Activated effector memory CD4-positive, alpha-beta T cell treated with Interleukin-2 at 50 U/mL for 16 hours (primary cell): ENCODE data around the gene UQCR11.
"Not testable (repeated sequence)": the region's sequence is repeated elsewhere in the genome, so short reads cannot be mapped to it uniquely, and the experiment has no call there.

Experiments used
- DNase-seq: peaks from one replicate; pipeline ENCODE4 v3.0.0-alpha.2; 2020

The UQCR11 gene

DNA sequence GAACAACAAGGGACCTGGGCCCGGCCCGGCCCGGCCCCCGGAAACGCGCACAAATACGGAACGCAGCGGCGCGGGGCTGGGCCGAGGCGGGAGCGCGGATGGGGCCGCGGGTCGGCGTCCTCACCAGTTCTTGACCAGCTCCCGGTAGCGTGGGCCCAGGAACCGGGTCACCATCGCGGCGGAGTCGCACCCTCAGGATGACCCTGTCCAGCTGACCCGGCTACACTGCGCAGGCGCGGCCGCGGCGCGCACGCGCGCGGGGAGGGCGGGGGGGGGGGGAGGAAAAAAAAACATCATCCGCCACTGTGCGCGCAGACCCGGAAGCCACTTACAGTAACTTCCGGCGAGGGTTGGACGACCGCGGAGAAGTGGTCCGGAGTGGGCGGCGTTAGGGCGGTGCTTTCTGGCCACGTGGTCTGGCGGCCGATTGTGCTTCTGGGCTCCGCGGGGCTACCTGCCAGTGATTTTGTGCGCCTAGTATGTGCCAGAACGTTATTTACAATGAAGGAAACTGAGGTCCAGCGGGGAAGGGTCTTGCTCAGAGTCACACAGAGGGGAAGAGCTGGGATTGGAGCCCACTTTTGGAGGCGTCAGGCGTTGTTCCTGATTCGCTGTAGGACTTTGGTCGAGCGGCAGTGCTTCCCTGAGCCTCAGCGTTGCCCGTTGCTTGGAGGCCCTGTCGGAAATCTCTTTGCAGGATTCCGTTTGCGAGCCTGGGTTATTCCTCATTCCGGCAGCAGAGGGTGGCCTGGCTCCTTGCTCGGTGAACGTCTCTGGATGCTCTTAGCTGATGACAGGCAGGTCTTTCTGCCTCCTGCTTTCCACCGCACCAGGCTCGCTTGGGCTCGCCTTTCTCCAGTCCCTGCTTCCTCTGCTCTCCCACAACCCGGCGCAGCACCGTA lies at the start of gene UQCR11:
UQCR11 (minus strand) TSS at position 227 of the 902 bp plus-strand sequence; CDS start at position 174, 53 bp downstream.
- peak; percentile 85 for DNase-seq

DNA sequence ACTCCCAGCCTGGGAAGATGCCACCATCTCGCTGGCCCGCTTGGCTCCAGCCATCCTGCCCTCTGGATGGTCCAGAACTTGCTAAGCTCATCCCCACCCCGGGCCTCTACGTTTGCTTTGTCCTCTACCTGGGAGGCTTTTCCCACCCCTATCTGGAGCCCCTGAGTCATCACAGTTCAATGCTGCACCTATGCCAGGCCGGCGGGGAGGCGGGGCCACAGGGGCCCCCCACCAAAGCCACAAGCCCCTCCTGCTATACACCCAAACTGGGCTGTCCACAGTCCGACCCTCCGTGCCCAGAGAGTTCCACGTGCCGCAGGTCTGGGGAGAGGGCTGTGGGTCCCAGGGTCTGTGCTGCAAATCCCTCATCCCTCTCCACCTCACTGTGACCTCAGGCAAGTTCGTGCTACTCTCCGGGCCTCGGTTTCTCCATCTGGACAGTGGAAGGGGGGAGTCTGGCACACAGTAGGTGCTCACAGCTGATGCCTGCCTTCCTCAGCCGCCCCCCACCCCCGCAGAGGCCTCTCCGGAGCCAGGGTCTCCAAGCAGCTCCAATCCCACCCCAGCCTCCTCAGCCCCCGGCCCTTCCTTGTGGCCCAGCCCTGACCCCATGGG lies 49.0 kb upstream of the UQCR11 start:
- no peak for DNase-seq

DNA sequence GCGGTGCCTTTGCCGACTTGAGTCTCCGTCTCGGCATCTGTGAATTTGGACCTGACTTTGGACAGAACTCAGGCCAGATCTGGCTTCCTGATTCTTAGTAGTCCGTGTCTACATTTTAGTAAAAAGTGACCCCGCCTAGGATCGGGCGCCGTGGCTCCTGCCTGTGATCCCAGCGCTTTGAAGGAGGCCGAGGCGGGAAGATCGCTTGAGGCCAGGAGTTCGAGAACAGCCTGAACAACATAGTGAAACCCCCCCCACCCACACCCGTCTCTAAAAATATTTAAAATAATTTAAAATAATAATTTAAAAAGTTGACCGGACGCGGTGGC lies 48.0 kb upstream of the UQCR11 start:
- no peak for DNase-seq

DNA sequence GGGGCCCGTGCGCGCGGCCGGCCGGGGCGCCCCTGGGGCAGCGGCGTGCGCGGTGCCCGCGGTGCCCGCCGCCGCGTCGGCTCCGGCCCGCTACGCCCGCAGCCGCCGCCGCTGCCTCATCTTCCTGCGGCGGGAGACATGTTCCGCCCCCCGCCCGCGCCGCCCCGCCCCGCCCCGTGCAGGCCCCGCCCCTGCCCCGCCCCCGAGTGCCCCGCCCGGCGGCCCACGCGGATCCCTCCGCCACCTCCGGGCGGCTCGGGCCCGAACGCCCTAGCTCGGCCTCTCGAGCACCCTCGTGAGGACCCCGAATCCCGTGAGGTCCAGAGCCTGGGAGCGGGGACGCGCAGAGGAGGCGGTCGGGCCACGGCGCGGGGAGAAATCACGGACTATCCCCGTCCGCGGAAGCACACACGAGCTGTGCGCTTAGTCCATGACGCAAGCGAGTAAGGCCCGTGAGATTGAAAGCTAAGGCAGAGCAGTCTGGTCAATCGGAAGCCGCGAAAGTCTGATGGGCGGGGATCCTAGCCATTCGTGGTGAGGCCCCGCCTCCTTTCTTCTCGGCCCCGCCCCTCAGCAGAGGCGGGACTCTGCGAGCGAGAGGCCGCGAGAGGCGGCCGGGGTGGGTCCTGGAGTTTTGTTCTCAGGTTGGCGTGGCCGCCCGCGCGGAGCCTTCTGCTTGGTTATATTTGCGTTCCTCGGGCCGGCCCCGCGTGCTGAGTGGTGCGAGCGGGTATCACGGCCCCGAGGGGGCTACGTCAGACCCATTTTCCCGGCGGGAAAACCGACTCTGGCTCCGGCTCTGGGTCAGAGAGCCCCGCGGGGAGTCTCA lies 47.4 kb upstream of the UQCR11 start, which contains the start of gene TCF3:
TCF3 (minus strand) TSS at position 145 of the 829 bp plus-strand sequence. CDS start 2,367 bp downstream, outside the sequence.
- DNase-seq: peak; percentile 98

DNA sequence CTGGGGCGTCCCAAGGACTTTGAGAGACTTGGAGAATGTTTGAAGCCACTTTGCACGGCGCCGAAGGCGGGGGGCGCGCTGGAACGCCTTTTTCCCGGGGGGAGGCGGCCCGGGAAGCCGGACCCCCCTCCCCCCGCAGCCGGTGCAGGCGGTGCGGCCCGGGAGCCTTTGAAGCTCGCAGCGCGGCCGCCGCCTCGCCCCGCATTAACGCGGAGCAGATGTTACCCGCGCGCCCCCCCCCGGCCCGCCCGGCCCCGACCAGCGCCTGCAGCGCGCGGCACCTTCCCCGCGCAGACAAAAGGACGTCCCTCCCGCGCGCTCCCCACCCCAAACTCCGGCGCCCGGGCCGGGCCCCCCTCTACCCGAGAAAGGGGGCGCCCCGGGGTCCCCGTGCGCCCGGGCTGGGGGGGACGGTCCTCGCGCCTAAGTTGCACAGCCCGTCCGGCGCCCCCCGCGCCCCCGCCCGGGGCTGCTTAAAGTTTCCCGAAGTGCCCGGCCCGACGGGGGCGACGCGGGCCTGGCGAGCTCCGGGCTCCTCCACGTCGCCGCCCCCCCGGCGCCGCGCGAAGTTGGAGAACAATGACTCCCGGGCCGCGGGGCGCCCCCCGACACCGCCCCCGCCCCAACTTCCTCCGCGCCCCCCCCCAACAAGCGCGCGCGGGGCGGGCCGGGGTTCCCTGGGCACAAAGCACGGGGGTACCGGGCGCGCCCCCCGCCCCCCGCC lies 46.5 kb upstream of the UQCR11 start:
- DNase-seq: peak; percentile 37

DNA sequence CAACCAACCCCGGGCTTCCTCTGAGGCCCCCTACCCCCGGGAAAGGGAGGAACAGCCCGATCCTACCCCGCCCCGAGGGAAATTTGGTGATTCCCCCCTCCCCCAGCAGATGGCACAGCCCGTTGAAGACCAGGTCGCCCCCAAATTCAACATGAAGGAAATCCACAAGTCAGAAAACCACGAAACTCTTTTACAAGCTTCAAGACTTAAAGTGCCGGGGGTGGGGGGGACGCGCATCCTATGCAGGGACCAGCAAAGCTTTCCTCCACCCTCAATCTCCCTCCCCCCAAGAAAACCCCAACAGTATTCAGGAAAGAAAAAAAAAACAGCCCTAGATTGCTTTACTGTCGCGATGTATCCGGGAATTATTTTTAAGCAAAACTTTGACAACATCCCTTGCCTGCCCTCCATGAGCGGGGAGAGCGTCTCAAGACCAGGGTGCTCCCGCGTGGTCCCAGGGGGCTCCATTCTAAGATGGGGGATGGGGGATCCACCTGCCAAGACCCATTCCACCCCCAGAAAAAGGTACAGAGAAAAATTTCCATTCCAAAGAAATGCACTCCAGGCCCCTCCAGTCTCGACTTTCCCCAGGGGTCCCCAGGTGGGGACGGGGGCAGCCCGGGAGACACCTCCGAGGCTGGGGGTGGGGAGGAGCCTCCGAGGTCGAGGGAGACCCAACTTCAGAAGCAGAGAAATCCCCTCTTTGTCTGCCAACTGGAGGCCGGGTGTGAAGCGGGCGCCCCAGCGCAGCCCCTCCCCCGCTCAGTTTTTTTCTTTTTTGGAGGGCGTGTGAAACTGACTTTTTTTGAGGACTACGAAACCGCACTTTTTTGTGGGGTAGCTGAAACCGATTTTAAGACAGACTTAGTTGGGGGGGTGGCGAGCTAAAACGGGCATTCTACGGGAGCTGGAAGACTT lies 45.6 kb upstream of the UQCR11 start:
- DNase-seq: peak; percentile 42

DNA sequence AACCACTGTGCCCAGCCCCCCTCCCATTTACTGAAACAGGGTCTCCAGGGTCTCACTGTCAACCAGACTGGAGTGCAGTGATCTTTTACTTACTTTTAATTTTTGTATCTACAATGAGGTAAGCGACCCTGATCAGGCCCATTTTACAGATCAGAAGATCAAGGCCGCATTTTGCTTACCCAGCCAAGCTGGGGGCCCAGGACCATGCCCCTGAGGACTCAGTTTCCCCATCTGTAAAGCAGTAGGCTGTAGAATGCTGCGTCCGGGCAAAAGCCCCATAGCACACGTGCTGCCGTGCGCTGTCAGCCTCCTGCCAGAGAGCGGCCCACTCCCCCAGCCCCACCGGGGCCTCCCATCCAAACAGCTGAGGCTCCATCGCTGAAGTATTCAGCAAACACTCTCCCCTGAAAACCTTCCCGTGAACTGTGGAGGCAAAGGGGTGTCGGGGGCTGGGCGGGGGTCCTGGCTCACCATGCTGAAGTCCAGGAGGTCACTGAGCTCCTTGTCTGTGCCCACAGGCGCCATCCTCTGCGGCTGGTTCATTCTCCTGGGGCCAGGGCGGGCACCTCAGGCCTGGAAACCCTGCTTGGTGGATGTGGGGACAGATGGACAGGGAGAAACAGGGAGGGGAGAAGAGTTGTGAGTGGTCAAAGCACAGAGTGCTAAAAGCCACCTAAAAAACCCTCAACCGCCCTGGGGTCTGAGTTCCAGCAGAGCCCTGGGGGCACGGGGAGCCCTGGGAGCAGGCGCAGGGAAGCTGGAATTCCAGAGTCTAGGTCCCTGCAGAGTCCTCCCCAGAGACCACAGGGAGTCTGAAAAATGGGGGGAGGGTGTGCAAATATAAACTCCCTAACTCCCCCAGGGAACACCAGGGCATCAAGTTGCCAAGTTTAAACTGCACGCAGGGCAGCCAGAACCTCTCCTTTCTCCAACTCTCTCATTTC lies 44.7 kb upstream of the UQCR11 start:
- no peak for DNase-seq

DNA sequence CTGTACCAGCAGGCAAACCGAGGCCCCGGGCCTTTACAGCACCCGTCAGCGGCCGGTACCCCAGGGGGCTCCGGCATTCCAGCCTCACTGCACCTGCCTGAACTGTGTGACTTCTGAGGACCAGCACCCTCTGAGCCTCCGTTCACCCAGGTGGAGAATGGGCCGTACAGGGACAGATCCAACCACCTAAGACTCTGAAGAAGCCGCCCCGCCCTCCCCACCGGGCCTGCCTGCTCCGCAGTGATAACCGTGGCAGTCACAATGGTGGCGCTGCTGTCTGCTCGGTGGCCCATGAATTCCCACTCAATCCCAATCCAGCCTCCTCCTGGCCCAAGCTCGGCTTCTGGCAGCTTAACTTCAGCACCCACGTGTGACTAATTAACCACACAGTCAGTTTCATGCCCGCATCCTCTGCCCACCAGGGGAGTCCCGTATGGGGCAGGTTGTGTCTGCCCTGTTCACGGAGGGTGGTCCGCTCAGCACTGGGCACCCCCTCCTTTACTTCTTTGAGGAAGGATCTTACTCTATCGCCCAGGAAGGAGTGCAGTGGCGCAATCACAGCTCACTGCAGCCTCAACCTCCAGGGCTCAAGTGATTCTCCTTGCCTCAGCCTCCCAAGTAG lies 43.8 kb upstream of the UQCR11 start:
- DNase-seq: no peak

DNA sequence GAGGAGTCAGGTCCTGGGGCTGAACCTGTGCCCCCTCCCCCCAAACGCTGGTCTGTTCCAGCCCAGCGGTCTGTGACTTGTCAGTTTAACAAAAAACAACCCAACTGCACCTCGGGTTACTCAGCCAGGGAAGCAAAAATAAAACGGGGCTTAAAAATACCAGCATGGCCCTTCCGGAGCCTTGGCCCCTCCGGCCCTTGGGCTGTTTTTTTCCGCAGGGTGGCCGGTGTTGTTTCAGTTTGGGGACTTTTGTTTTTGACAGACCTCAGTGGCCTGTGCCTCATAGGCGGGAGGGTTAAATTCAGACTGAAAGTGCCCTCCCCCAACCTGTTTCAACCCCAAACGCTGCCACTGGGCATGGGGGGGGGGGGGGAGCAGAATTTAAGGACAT lies 43.2 kb upstream of the UQCR11 start:
- DNase-seq: no peak

DNA sequence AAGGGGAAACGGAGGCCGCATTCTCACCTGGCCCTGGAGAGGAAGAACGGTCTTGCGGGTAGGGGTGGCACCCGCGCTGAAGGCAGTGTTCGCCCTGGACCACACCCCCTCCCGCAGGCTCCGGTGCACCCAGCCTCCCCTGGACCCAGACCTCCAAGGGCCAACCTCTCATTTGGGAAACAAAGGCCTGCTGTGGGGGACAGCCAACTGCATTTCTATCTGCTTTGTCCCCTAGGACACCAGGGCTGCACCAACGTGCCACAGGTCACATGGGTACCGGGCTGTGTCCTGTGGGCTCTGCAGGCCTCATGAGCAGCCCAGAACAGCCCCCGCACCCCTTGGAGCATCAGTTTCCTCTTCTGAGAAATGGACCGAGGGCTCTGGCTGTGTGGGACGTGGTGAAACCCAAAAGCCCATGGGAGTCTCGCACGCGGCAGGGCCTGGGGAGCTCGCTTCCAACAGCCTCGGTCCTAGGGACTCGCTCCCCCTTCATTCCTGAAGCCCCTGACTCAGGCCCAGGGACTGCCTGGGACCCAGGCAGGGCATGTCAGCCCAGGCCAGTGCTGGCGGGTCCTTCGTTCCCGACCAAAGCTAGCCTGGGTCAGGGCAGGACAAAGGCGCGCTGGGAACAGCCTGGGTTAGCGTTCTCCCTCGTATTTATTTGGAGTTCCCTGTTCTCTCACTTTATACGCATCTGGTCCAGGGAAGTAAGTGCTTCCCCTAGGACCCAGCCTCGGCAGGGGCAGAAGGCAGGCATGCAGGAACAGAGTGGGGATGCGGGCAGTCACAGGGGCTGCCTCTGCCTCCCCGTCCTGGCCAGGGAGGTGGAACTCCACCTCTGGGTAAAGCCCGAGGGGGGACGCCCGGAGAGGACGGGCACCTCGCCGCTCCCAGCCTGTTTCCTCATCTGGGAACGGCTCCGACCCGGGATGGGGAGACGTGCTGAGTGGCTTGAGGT lies 42.5 kb upstream of the UQCR11 start:
- no peak for DNase-seq

DNA sequence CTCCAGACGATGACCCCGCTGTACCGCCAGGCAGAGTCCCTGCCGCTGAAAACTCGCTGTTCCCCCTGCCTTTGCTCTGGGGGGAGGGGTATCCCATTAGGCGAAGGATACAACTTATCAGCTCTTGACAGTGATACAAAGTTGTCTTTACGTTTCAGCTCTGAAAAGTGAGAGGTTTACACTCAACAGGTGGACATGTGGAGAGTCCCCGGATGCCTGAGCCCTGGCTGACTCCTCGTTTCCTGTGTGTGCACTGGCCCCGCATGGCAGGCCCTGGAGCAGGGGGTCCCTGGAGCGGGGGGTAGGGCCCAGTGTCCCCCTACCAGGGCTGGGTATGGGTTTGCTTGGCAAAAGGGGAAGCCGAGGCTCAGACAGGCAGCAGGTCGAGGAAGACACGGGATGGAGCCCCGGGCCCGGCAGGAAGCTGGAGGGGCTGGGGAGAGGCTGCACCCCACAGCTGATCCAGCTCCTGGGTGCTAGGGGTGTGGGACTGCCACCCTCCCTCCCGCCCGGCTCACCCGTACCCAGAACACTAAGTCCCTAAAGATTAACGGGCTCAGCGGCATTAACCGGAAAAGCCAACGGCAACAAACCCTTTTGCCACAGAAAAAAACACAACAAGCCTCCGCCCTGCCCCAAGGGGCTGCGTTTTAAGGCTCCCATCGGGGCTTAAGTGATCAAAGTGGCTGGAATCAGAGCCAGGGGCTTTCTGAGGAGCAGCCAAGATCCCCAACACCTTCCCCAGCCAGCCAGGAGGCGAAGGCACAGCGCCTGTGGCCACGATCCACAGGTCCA lies 41.6 kb upstream of the UQCR11 start:
- DNase-seq: no peak

DNA sequence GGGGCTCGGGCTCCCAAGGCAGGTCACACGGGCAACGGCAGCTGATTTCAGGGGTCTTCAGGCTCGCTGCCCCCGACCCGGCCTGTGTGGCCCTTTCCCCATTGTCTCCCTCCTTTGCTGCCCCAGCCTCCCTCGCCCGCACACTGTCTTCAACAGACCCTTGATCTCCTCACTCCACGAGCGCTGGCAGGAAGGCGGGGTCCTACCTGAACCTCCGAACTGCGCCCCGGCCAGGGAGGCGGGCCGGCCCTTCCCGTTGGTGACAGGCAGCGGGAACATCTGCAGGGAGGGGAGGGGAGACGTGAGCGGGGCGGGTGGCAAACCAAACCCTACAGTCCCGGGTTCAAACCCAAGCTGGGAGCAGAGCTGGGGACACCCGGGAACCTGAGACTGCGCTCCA lies 40.9 kb upstream of the UQCR11 start:
- DNase-seq: no peak

DNA sequence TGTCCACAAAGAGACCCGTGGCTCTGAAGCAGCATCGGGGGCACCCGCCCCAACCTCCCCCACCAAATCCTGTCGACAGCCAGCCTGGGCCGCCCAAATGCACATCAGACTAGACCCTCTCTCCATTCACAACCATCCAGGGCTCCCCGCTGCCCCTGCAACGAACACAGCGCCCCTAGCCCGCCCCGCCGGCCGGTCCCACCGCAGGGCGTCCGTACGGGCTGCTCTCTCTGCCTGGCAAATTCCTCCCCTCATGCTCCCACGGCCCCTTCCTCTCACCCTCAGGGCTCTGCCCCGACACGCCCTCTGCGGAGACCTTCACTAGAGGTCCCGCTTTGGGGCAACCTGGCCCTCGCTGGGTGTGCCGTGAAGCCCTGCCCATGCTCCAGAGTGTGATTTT lies 40.0 kb upstream of the UQCR11 start:
- DNase-seq: no peak

DNA sequence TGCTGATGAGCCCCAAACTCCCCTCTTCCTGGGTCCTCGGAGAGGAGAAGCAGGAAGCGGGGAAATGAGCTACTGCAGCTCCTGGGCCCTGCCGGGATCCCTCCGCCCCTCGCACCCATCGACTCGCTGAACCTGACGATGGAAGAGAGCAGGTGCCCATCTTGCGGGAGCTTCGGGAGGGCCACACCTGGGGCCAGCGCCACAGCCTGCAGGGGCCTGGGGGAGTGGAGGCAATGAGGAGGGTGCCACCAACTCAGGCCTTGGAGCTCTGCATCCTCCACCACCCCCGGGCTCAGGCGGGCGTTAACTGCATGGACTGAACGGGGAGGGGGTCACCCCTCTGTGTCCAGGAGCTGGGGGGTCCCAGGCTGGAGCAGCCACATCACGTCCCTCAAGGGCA lies 38.8 kb upstream of the UQCR11 start:
- DNase-seq: no peak

DNA sequence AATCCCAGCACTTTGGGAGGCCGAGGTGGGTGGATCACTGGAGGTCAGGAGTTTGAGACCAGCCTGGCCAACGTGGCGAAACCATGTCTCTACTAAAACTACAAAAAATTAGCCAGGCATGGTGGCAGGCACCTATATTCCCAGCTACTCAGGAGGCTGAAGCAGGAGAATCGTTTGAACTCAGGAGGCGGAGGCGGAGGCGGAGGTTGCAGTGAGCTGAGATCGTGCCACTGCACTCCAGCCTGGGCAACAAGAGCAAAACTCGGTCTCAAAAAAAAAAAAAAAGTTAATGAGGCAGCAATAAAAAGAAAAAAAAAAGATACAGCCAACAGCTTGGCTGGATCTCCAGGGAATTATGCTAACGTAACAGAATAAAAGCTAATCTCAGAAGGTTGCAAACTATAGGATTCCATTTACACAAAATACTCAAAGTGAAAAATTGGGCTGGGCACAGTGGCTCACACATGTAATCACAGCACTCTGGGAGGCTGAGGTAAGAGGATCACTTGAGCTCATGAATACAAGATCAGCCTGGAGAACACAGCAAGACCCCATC lies 35.7 kb upstream of the UQCR11 start:
- not testable (repeated sequence) for DNase-seq

DNA sequence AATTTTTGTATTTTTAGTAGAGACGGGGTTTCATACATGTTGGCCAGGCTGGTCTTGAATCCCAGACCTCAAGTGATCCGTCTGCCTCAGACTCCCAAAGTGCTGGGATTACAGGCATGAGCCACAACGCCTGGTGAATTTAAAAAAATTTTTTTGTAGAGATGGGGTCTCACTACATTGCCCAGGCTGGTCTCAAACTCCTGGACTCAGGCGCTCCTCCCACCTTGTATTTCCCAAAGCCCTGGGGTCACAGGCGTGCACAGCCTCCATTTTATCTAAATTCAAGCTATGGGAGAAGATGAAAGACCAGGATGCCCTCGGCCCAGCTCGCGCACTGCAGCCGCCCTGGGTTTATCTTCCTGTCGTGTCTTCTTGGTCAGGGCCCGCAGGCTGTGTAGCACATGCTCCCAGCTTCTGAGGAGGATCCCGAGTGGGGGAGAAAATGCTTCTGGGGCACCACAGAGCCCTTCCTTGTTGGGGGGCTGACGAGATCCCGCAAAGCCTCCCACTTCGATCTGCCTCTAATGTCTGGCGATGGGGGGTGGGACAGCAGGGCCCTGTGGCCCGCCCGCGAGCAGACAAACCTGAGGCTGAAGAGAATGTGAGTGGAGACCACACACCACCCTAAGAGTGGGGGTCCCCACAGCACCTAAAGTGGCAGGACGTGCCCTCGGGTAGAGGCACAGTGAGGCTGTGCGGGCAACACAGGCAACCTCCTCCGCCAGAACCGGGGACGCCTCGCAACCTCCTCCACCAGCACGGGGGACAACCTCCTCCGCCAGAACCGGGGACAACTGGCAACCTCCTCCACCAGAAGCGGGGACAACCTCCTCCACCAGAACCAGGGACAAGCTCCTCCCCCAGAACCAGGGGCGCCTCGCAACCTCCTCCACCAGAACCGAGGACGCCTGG lies 31.3 kb upstream of the UQCR11 start:
- no peak for DNase-seq

DNA sequence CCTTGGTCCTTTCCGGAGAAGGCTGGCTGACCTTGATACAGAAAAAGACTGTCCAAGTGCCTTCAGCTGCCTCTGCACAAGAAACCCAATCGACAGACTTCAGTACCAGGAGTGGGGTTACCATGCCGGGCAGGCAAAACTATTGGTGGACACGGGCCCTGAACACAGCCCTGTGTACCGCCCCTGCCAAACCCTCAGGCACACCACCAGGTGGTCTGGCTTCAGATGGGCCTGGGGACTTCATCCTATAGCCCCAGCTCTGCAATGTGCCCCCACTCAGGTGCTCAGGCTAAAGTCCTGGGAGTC lies 29.6 kb upstream of the UQCR11 start:
- no peak for DNase-seq
